ENCODE data around the gene MRPL33.
"Not testable (repeated sequence)": the region's sequence is repeated elsewhere in the genome, so short reads cannot be mapped to it uniquely, and the experiment has no call there.

The MRPL33 gene

GRCh38 chr2:27741673-27742072, 29.8 kb upstream of the MRPL33 start:
- H3K9me3 ChIP-seq (ENCODE audit: control extremely low read depth in 1 of 5, control insufficient read depth in 4 of 5, insufficient read depth in 2 of 5, low read depth in 1 of 5, low read length in 4 of 5): peaks cover 0 to 7% (median 0%) of the 10 kb centered on the region in 5 experiments
- POLR2A ChIA-PET: no interaction called here
- H3K4me1 ChIP-seq (ENCODE audit: control extremely low read depth in 1 of 4, control insufficient read depth in 4 of 4, insufficient read depth in 4 of 4, low read length in 3 of 4): peaks cover 0 to 8% (median 4%) of the 10 kb centered on the region in 4 experiments
- DNase-seq: no peak
- H3K36me3 ChIP-seq (ENCODE audit: control insufficient read depth in 4 of 4, insufficient read depth in 4 of 4, low read length in 3 of 4): no peaks in the 10 kb centered on the region
- H3K4me3 ChIP-seq (ENCODE audit: control insufficient read depth in 1 of 7, extremely low read depth in 1 of 7, insufficient read depth in 4 of 7, low read depth in 2 of 7, low read length in 6 of 7): no peak overlapping the region
- CTCF ChIA-PET: interaction anchor here (0.7 to 1.5 kb wide), 3 partner anchors 10 to 31 kb away, joined by 3 to 4 read pairs (median 3); no protein-coding TSS in a partner anchor
- no peaks in the 10 kb centered on the region for H3K27me3 ChIP-seq (replicated peaks in 2 of 5; ENCODE audit: control insufficient read depth in 4 of 5, insufficient read depth in 5 of 5, low read length in 4 of 5)
- 100% methylated on average over 1 of the region's 3 CpGs for WGBS (ENCODE audit: insufficient coverage)
- H3K27ac ChIP-seq (ENCODE audit: insufficient read depth in 1 of 2, low read depth in 1 of 2, low read length in 2 of 2, poor library complexity in 1 of 2, severe bottlenecking in 2 of 2): no peak overlapping the region

GRCh38 chr2:27742571-27742970, 28.9 kb upstream of the MRPL33 start:
- Histone ChIP-seq H3K4me1 (ENCODE audit: control extremely low read depth in 1 of 4, control insufficient read depth in 4 of 4, insufficient read depth in 4 of 4, low read length in 3 of 4) (peaks cover 0 to 7% (median 3%) of the 10 kb centered on the region in 4 experiments), H3K4me3 (ENCODE audit: control insufficient read depth in 1 of 7, extremely low read depth in 1 of 7, insufficient read depth in 4 of 7, low read depth in 2 of 7, low read length in 6 of 7) (no peak overlapping the region), H3K36me3 (ENCODE audit: control insufficient read depth in 4 of 4, insufficient read depth in 4 of 4, low read length in 3 of 4) (no peaks in the 10 kb centered on the region), H3K27ac (ENCODE audit: insufficient read depth in 1 of 2, low read depth in 1 of 2, low read length in 2 of 2, poor library complexity in 1 of 2, severe bottlenecking in 2 of 2) (no peak overlapping the region), H3K9me3 (ENCODE audit: control extremely low read depth in 1 of 5, control insufficient read depth in 4 of 5, insufficient read depth in 2 of 5, low read depth in 1 of 5, low read length in 4 of 5) (peaks cover 0 to 7% (median 0%) of the 10 kb centered on the region in 5 experiments), H3K27me3 (replicated peaks in 2 of 5; ENCODE audit: control insufficient read depth in 4 of 5, insufficient read depth in 5 of 5, low read length in 4 of 5) (no peaks in the 10 kb centered on the region)
- no peak for DNase-seq
- POLR2A ChIA-PET: no interaction called here
- CTCF ChIA-PET: interaction anchor here (1.0 to 2.0 kb wide), 3 partner anchors 12 to 31 kb away, joined by 3 to 6 read pairs (median 4); no protein-coding TSS in a partner anchor
- 97% methylated on average over 6 of the region's 9 CpGs for WGBS (ENCODE audit: insufficient coverage)

GRCh38 chr2:27745494-27745893, 26.0 kb upstream of the MRPL33 start:
- POLR2A ChIA-PET: not testable (repeated sequence)

GRCh38 chr2:27746325-27746724, 25.2 kb upstream of the MRPL33 start:
- peaks cover 0 to 19% (median 10%) of the 10 kb centered on the region in 5 experiments for H3K9me3 ChIP-seq (ENCODE audit: control extremely low read depth in 1 of 5, control insufficient read depth in 4 of 5, insufficient read depth in 2 of 5, low read depth in 1 of 5, low read length in 4 of 5)
- CTCF ChIA-PET: no interaction called here
- DNase-seq: no peak
- H3K27ac ChIP-seq (ENCODE audit: insufficient read depth in 1 of 2, low read depth in 1 of 2, low read length in 2 of 2, poor library complexity in 1 of 2, severe bottlenecking in 2 of 2): no peak overlapping the region
- H3K4me1 ChIP-seq (ENCODE audit: control extremely low read depth in 1 of 4, control insufficient read depth in 4 of 4, insufficient read depth in 4 of 4, low read length in 3 of 4): no peaks in the 10 kb centered on the region
- H3K36me3 ChIP-seq (ENCODE audit: control insufficient read depth in 4 of 4, insufficient read depth in 4 of 4, low read length in 3 of 4): no peaks in the 10 kb centered on the region
- POLR2A ChIA-PET: no interaction called here
- peaks cover 0 to 2% (median 0%) of the 10 kb centered on the region in 5 experiments for H3K27me3 ChIP-seq (replicated peaks in 2 of 5; ENCODE audit: control insufficient read depth in 4 of 5, insufficient read depth in 5 of 5, low read length in 4 of 5)
- no peak overlapping the region for H3K4me3 ChIP-seq (ENCODE audit: control insufficient read depth in 1 of 7, extremely low read depth in 1 of 7, insufficient read depth in 4 of 7, low read depth in 2 of 7, low read length in 6 of 7)
- WGBS (ENCODE audit: insufficient coverage): no CpG with 5 or more reads among the region's 2 CpGs

More at GRCh38 chr2:27745494-27745893, 26.0 kb upstream of the MRPL33 start:
- H3K27me3 ChIP-seq (replicated peaks in 2 of 5; ENCODE audit: control insufficient read depth in 4 of 5, insufficient read depth in 5 of 5, low read length in 4 of 5); H3K27ac ChIP-seq (ENCODE audit: insufficient read depth in 1 of 2, low read depth in 1 of 2, low read length in 2 of 2, poor library complexity in 1 of 2, severe bottlenecking in 2 of 2); H3K4me1 ChIP-seq (ENCODE audit: control extremely low read depth in 1 of 4, control insufficient read depth in 4 of 4, insufficient read depth in 4 of 4, low read length in 3 of 4); H3K4me3 ChIP-seq (ENCODE audit: control insufficient read depth in 1 of 7, extremely low read depth in 1 of 7, insufficient read depth in 4 of 7, low read depth in 2 of 7, low read length in 6 of 7); H3K36me3 ChIP-seq (ENCODE audit: control insufficient read depth in 4 of 4, insufficient read depth in 4 of 4, low read length in 3 of 4); DNase-seq: not testable (repeated sequence)
- H3K9me3 ChIP-seq (ENCODE audit: control extremely low read depth in 1 of 5, control insufficient read depth in 4 of 5, insufficient read depth in 2 of 5, low read depth in 1 of 5, low read length in 4 of 5): peaks cover 0 to 19% (median 10%) of the 10 kb centered on the region in 5 experiments
- CTCF ChIA-PET: interaction anchor here (0.6 to 1.8 kb wide), 2 partner anchors 22 to 709 kb away, joined by 3 read pairs; no protein-coding TSS in a partner anchor

- no peak overlapping the region for H3K27ac ChIP-seq (ENCODE audit: insufficient read depth in 1 of 2, low read depth in 1 of 2, low read length in 2 of 2, poor library complexity in 1 of 2, severe bottlenecking in 2 of 2)
- peaks cover 0 to 2% (median 0%) of the 10 kb centered on the region in 5 experiments for H3K27me3 ChIP-seq (replicated peaks in 2 of 5; ENCODE audit: control insufficient read depth in 4 of 5, insufficient read depth in 5 of 5, low read length in 4 of 5)
- H3K4me1 ChIP-seq (ENCODE audit: control extremely low read depth in 1 of 4, control insufficient read depth in 4 of 4, insufficient read depth in 4 of 4, low read length in 3 of 4): no peaks in the 10 kb centered on the region
- no peak overlapping the region for H3K4me3 ChIP-seq (ENCODE audit: control insufficient read depth in 1 of 7, extremely low read depth in 1 of 7, insufficient read depth in 4 of 7, low read depth in 2 of 7, low read length in 6 of 7)
- ChIA-PET CTCF (no interaction called here), POLR2A (no interaction called here)
- peaks cover 0 to 19% (median 10%) of the 10 kb centered on the region in 5 experiments for H3K9me3 ChIP-seq (ENCODE audit: control extremely low read depth in 1 of 5, control insufficient read depth in 4 of 5, insufficient read depth in 2 of 5, low read depth in 1 of 5, low read length in 4 of 5)
- H3K36me3 ChIP-seq (ENCODE audit: control insufficient read depth in 4 of 4, insufficient read depth in 4 of 4, low read length in 3 of 4): no peaks in the 10 kb centered on the region
- WGBS (ENCODE audit: insufficient coverage): 100% methylated on average over 4 of the region's 6 CpGs
- no peak for DNase-seq
These were observed 23.6 kb upstream of the MRPL33 start for GRCh38 chr2:27747827-27748352.

DNA sequence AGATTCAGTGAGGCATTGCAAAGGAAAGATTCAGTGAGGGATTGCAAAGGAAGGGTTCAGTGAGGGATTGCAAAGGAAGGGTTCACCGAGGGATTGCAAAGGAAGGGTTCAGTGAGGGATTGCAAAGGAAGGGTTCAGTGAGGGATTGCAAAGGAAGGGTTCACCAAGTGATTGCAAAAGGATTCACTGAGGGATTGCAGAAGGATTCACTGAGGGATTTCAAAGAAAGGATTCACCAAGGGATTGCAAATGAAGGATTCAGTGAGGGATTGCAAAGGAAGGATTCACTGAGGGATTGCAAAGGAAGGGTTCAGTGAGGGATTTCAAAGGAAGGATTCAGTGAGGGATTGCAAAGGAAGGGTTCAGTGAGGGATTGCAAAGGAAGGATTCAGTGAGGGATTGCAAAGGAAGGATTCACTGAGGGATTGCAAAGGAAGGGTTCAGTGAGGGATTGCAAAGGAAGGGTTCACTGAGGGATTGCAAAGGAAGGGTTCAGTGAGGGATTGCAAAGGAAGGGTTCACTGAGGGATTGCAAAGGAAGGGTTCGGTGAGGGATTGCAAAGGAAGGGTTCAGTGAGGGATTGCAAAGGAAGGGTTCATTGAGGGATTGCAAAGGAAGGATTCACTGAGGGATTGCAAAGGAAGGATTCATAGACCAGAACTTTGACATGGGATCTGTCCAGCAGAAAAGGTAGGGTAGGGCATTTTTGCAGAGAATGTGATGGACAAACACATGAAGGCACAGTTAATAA, 22.5 kb upstream of the MRPL33 start:
- H3K4me1 ChIP-seq (ENCODE audit: control extremely low read depth in 1 of 4, control insufficient read depth in 4 of 4, insufficient read depth in 4 of 4, low read length in 3 of 4); H3K36me3 ChIP-seq (ENCODE audit: control insufficient read depth in 4 of 4, insufficient read depth in 4 of 4, low read length in 3 of 4); H3K27me3 ChIP-seq (replicated peaks in 2 of 5; ENCODE audit: control insufficient read depth in 4 of 5, insufficient read depth in 5 of 5, low read length in 4 of 5); DNase-seq; H3K27ac ChIP-seq (ENCODE audit: insufficient read depth in 1 of 2, low read depth in 1 of 2, low read length in 2 of 2, poor library complexity in 1 of 2, severe bottlenecking in 2 of 2); H3K4me3 ChIP-seq (ENCODE audit: control insufficient read depth in 1 of 7, extremely low read depth in 1 of 7, insufficient read depth in 4 of 7, low read depth in 2 of 7, low read length in 6 of 7); POLR2A ChIA-PET: not testable (repeated sequence)
- CTCF ChIA-PET: interaction anchor here (0.6 kb wide), 1 partner anchor 53 kb away, joined by 3 read pairs; no protein-coding TSS in a partner anchor
- H3K9me3 ChIP-seq (ENCODE audit: control extremely low read depth in 1 of 5, control insufficient read depth in 4 of 5, insufficient read depth in 2 of 5, low read depth in 1 of 5, low read length in 4 of 5): peaks cover 0 to 19% (median 10%) of the 10 kb centered on the region in 5 experiments
- 94% methylated on average over 2 of the region's 2 CpGs for WGBS (ENCODE audit: insufficient coverage)

DNA sequence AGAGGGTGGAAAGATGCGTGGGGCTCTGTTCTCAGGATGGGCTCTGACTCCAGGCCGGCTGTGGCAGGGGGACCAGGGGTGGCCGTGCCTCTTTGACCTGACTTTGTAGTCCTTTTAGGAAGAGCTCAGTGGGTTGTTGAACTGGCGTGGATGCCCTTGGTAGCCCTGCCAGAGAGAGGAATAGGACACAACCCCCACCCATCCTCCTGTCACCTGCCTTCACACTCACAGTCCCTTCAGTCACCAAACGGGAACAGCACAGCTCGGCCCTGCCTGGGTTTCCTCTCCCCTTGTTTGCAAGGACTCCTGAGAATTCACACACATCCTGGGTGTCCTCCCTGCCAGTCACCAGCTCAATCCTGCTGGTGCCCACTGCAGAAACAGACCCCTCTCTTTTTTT, 20.1 kb upstream of the MRPL33 start:
- CTCF ChIA-PET: no interaction called here
- peaks cover 0 to 2% (median 0%) of the 10 kb centered on the region in 4 experiments for H3K4me1 ChIP-seq (ENCODE audit: control extremely low read depth in 1 of 4, control insufficient read depth in 4 of 4, insufficient read depth in 4 of 4, low read length in 3 of 4)
- 100% methylated on average over 3 of the region's 6 CpGs for WGBS (ENCODE audit: insufficient coverage)
- peaks cover 0 to 2% (median 0%) of the 10 kb centered on the region in 5 experiments for H3K27me3 ChIP-seq (replicated peaks in 2 of 5; ENCODE audit: control insufficient read depth in 4 of 5, insufficient read depth in 5 of 5, low read length in 4 of 5)
- H3K4me3 ChIP-seq (ENCODE audit: control insufficient read depth in 1 of 7, extremely low read depth in 1 of 7, insufficient read depth in 4 of 7, low read depth in 2 of 7, low read length in 6 of 7): no peak overlapping the region
- POLR2A ChIA-PET: no interaction called here
- DNase-seq: no peak
- H3K9me3 ChIP-seq (ENCODE audit: control extremely low read depth in 1 of 5, control insufficient read depth in 4 of 5, insufficient read depth in 2 of 5, low read depth in 1 of 5, low read length in 4 of 5): peaks cover 0 to 14% (median 10%) of the 10 kb centered on the region in 5 experiments
- no peak overlapping the region for H3K27ac ChIP-seq (ENCODE audit: insufficient read depth in 1 of 2, low read depth in 1 of 2, low read length in 2 of 2, poor library complexity in 1 of 2, severe bottlenecking in 2 of 2)
- no peaks in the 10 kb centered on the region for H3K36me3 ChIP-seq (ENCODE audit: control insufficient read depth in 4 of 4, insufficient read depth in 4 of 4, low read length in 3 of 4)

Data from common myeloid progenitor, CD34-positive (primary cell).